Femur (tissue), 1 donor: ENCODE results near the gene SUZ12.
"Not testable (repeated sequence)": the region's sequence is repeated elsewhere in the genome, so short reads cannot be mapped to it uniquely, and the experiment has no call there.

Experiments used
- DNase-seq: peaks from one replicate; pipeline ENCODE4 v3.0.0-alpha.2; 2017

SUZ12 gene

GRCh38 chr17:32042266-32042665, 105.5 kb downstream of the SUZ12 start:
- DNase-seq: not testable (repeated sequence)

GRCh38 chr17:32045611-32046010, 108.8 kb downstream of the SUZ12 start:
- DNase-seq: not testable (repeated sequence)

GRCh38 chr17:32047663-32048062, 110.9 kb downstream of the SUZ12 start:
- DNase-seq: not testable (repeated sequence)
